ENCODE measurements around the gene GPR162. TPM values are rescaled to one million over a fixed set of nuclear protein-coding genes. Genes with fewer than 3 reads are reported as not detected.

Gene GPR162
- total and polyA plus RNA-seq, 8 donors, result 9.0 to 15.7 (median 12.2) TPM

DNA sequence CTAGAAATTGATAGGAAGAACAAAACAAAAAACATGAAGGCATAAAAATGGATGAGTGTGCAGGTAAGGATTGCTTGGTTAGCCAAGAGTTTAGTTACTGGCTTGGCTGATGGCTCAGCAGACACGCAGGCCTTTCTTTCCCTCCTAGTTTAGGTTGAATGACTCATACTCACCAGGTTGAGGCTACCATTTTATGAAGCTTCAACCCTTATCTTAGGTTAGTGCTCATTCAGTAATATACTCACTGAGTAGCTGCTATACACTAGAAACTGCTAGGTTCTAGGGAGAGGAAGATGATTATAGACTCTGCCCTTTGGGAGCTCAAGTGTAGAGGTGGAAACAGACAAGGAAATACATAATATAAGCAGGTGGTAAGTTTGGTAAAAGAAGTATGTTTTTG lies 12.6 kb downstream of the GPR162 start:
- Histone ChIP-seq H3K27me3 (peaks cover 0 to 15% of the 10 kb centered on the region in 2 donors), H3K4me1 (peaks cover 0 to 7% of the 10 kb centered on the region in 2 donors), H3K4me3 (no peak overlapping the region), H3K27ac (no peak overlapping the region), H3K9me3 (no peaks in the 10 kb centered on the region), H3K36me3 (no peaks in the 10 kb centered on the region)
- ATAC-seq (no peak), DNase-seq (no peak)
- intact Hi-C loops (cut with DNase I), result no loop called here
- TF ChIP-seq, protein P1, sequence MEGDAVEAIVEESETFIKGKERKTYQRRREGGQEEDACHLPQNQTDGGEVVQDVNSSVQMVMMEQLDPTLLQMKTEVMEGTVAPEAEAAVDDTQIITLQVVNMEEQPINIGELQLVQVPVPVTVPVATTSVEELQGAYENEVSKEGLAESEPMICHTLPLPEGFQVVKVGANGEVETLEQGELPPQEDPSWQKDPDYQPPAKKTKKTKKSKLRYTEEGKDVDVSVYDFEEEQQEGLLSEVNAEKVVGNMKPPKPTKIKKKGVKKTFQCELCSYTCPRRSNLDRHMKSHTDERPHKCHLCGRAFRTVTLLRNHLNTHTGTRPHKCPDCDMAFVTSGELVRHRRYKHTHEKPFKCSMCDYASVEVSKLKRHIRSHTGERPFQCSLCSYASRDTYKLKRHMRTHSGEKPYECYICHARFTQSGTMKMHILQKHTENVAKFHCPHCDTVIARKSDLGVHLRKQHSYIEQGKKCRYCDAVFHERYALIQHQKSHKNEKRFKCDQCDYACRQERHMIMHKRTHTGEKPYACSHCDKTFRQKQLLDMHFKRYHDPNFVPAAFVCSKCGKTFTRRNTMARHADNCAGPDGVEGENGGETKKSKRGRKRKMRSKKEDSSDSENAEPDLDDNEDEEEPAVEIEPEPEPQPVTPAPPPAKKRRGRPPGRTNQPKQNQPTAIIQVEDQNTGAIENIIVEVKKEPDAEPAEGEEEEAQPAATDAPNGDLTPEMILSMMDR (IDR thresholded peaks at IDR 0.05), result no peak

DNA sequence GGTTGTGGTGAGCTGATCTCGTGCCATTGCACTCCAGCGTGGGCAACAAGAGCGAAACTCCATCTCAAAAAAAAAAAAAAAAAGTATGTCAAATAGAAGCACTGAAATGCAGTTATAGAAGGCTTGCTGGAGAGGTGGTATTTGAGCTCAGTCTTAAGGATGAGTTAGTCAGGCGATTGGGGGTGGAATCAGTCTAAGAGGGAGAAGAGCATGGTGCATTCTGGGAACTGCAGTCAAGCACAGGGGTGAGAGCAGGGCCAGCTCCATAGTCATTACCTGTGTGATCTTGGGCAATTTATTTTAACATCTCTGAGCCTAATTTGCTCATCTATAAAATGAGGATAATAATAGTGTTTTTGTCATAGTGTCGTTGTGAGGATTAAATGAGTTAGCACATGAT lies 13.3 kb downstream of the GPR162 start:
- intact Hi-C loops (cut with DNase I), result no loop called here
- Histone ChIP-seq H3K4me3 (no peak overlapping the region), H3K4me1 (peaks cover 0 to under 1% of the 10 kb centered on the region in 2 donors), H3K9me3 (no peaks in the 10 kb centered on the region), H3K36me3 (no peaks in the 10 kb centered on the region), H3K27me3 (peaks cover 0 to 9% of the 10 kb centered on the region in 2 donors), H3K27ac (no peak overlapping the region)
- TF ChIP-seq, protein P1 (IDR thresholded peaks at IDR 0.05), result no peak
- no peak for ATAC-seq
- no peak for DNase-seq

DNA sequence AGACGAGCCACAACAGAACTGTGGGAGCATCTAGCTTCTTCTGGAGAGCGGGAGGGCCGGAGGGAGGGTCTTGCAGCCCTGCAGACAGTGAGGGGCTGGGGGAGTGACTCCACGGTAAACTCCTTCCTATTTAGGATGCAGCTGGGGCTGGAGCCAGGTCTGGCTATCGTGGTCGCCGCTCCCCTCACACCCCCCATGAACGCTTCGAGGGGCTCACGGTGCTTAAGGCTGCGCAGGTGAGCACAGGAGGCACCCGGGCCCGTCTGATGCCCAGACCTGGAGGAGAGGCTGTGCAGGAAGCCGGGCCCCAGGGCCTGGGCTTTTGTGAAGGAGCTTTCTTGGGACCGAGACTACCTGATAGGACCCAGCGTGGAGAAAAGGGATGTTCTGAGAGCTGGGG lies 15.2 kb downstream of the GPR162 start:
- no peaks in the 10 kb centered on the region for H3K36me3 ChIP-seq
- no peak overlapping the region for H3K4me3 ChIP-seq
- H3K27ac ChIP-seq, result no peak overlapping the region
- H3K9me3 ChIP-seq, result no peaks in the 10 kb centered on the region
- DNase-seq (no peak), ATAC-seq (no peak)
- TF ChIP-seq, protein P1 (IDR thresholded peaks at IDR 0.05), result no peak
- intact Hi-C loops (cut with DNase I), result no loop called here
- H3K4me1 ChIP-seq, result no peaks in the 10 kb centered on the region
- H3K27me3 ChIP-seq, result no peaks in the 10 kb centered on the region

DNA sequence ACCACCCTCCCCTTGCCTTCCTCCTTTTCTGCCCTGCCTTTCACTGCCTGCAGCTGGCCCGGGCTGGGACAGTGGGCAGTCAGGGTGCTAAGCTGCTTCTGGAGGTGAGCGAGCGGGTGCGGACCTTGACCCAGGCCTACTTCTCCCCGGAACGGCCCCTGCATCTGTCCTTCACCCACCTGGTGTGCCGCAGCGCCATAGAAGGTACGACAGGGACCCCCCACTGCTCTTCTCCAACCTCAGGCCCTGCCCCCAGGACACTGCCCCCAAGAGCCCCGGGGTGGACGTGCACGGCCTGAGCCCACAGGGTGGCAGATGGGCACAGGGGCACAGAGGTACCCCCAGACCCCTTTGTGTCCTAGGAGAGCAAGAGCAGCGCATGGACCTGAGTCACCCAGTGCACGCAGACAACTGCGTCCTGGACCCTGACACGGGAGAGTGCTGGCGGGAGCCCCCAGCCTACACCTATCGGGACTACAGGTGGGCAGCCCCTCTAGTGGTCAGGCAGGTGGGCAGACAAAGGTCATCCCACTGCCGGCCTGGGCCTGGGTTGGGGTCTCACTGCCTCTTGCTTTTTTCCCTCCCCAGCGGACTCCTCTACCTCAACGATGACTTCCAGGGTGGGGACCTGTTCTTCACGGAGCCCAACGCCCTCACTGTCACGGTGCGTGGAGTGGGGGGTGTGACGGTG lies 15.9 kb downstream of the GPR162 start:
- Histone ChIP-seq H3K27ac (no peak overlapping the region), H3K4me1 (no peaks in the 10 kb centered on the region), H3K27me3 (no peaks in the 10 kb centered on the region), H3K9me3 (no peaks in the 10 kb centered on the region), H3K4me3 (no peak overlapping the region), H3K36me3 (no peaks in the 10 kb centered on the region)
- TF ChIP-seq, protein P1 (IDR thresholded peaks at IDR 0.05), result no peak
- intact Hi-C loops (cut with DNase I), result no loop called here
- no peak for ATAC-seq
- no peak for DNase-seq

DNA sequence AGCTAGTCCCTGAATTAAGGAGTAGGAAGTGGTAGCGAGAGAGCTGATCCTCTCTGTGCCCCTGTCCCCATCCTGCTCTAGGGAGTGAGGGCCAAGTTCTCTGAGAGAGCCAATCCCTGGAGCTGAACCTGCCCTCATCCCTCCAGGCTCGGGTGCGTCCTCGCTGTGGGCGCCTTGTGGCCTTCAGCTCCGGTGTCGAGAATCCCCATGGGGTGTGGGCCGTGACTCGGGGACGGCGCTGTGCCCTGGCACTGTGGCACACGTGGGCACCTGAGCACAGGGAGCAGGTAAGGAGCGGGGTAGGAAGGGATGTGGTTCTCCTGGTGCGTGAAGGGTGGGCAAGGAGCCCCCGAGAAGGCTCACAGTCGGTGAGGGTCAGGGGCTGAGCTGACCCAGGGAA lies 17.2 kb downstream of the GPR162 start:
- no peak overlapping the region for H3K27ac ChIP-seq
- no peaks in the 10 kb centered on the region for H3K9me3 ChIP-seq
- H3K27me3 ChIP-seq, result no peaks in the 10 kb centered on the region
- TF ChIP-seq, protein P1 (IDR thresholded peaks at IDR 0.05), result no peak
- no peak for DNase-seq
- ATAC-seq, result no peak
- H3K4me1 ChIP-seq, result no peaks in the 10 kb centered on the region
- no peak overlapping the region for H3K4me3 ChIP-seq
- intact Hi-C loops (cut with DNase I), result no loop called here
- H3K36me3 ChIP-seq, result no peaks in the 10 kb centered on the region

Measured in left lung (tissue), 10 donors.